ENCODE data around the gene CD200.
A peak's percentile ranks its signal among the peaks of the same experiment; 100 is the strongest.
"Not testable (repeated sequence)": the region's sequence is repeated elsewhere in the genome, so short reads cannot be mapped to it uniquely, and the experiment has no call there.

The CD200 gene

GRCh38 chr3:112372396-112372795 lies 39.4 kb downstream of the CD200 start:
- no peak for TF ChIP-seq Cebpa-rat (IDR thresholded peaks at IDR 0.05)
- Histone ChIP-seq H3K36me3 (no peaks in the 10 kb centered on the region), H3K27me3 (no peaks in the 10 kb centered on the region), H3K27ac (no peak overlapping the region), H3K9ac (no peak overlapping the region), H3K4me3 (no peak overlapping the region), H3K4me2 (peak overlapping the region; percentile 65; the same call in 1 of the 2 replicates), H3K9me3 (0 out of 2 replicates have a peak, but pooled peaks cover 5% of the 10 kb centered on the region), H4K20me1 (no peaks in the 10 kb centered on the region), H3K4me1 (peaks cover 37% of the 10 kb centered on the region)

GRCh38 chr3:112373476-112373875 lies 40.5 kb downstream of the CD200 start:
- H3K36me3 ChIP-seq: no peaks in the 10 kb centered on the region
- H4K20me1 ChIP-seq: no peaks in the 10 kb centered on the region
- no peaks in the 10 kb centered on the region for H3K27me3 ChIP-seq
- H3K4me1 ChIP-seq: peaks cover 48% of the 10 kb centered on the region
- no peak overlapping the region for H3K9ac ChIP-seq
- no peak overlapping the region for H3K4me3 ChIP-seq
- H3K27ac ChIP-seq: 0 out of 2 replicates have a peak overlapping the region, but pooled peaks have one; percentile 8
- peak overlapping the region; percentile 65 for H3K4me2 ChIP-seq
- 0 out of 2 replicates have a peak, but pooled peaks cover 5% of the 10 kb centered on the region for H3K9me3 ChIP-seq
- TF ChIP-seq Cebpa-rat (IDR thresholded peaks at IDR 0.05): no peak

GRCh38 chr3:112373924-112374323 lies 41.0 kb downstream of the CD200 start:
- H3K4me1 ChIP-seq: peaks cover 52% of the 10 kb centered on the region
- H3K27me3 ChIP-seq: no peaks in the 10 kb centered on the region
- no peak overlapping the region for H3K9ac ChIP-seq
- H3K4me2 ChIP-seq: peak overlapping the region; percentile 65
- H3K9me3 ChIP-seq: 0 out of 2 replicates have a peak, but pooled peaks cover 5% of the 10 kb centered on the region
- H4K20me1 ChIP-seq: no peaks in the 10 kb centered on the region
- no peaks in the 10 kb centered on the region for H3K36me3 ChIP-seq
- no peak overlapping the region for H3K4me3 ChIP-seq
- no peak for TF ChIP-seq Cebpa-rat (IDR thresholded peaks at IDR 0.05)
- H3K27ac ChIP-seq: 0 out of 2 replicates have a peak overlapping the region, but pooled peaks have one; percentile 8

- Histone ChIP-seq H3K4me3 (no peak overlapping the region), H3K4me2 (peak overlapping the region; percentile 65), H3K27ac (no peak overlapping the region), H3K36me3 (no peaks in the 10 kb centered on the region), H3K27me3 (no peaks in the 10 kb centered on the region), H4K20me1 (no peaks in the 10 kb centered on the region), H3K9ac (no peak overlapping the region), H3K4me1 (peaks cover 52% of the 10 kb centered on the region), H3K9me3 (0 out of 2 replicates have a peak, but pooled peaks cover 5% of the 10 kb centered on the region)
- TF ChIP-seq Cebpa-rat (IDR thresholded peaks at IDR 0.05): no peak
Observed at GRCh38 chr3:112374333-112374734, 41.4 kb downstream of the CD200 start.

- Histone ChIP-seq H3K27me3 (no peaks in the 10 kb centered on the region), H3K9ac (no peak overlapping the region), H3K9me3 (0 out of 2 replicates have a peak, but pooled peaks cover 5% of the 10 kb centered on the region), H3K4me3 (no peak overlapping the region), H3K27ac (no peak overlapping the region), H3K4me2 (no peak overlapping the region), H3K4me1 (peaks cover 52% of the 10 kb centered on the region), H3K36me3 (no peaks in the 10 kb centered on the region), H4K20me1 (no peaks in the 10 kb centered on the region)
- TF ChIP-seq Cebpa-rat (IDR thresholded peaks at IDR 0.05): no peak
Observed at GRCh38 chr3:112375117-112375516, 42.2 kb downstream of the CD200 start.

GRCh38 chr3:112376241-112376911 lies 43.4 kb downstream of the CD200 start:
- peaks cover 57% of the 10 kb centered on the region for H3K4me1 ChIP-seq
- H3K27me3 ChIP-seq: no peaks in the 10 kb centered on the region
- no peak for TF ChIP-seq Cebpa-rat (IDR thresholded peaks at IDR 0.05)
- no peak overlapping the region for H3K27ac ChIP-seq
- H3K36me3 ChIP-seq: no peaks in the 10 kb centered on the region
- no peak overlapping the region for H3K4me3 ChIP-seq
- H3K9me3 ChIP-seq: peaks cover 5% of the 10 kb centered on the region; the same call in 1 of the 2 replicates
- H3K9ac ChIP-seq: no peak overlapping the region
- H3K4me2 ChIP-seq: peak overlapping the region; percentile 60
- H4K20me1 ChIP-seq: no peaks in the 10 kb centered on the region

GRCh38 chr3:112376992-112377391 lies 44.0 kb downstream of the CD200 start:
- TF ChIP-seq Cebpa-rat (IDR thresholded peaks at IDR 0.05): no peak
- no peak overlapping the region for H3K4me3 ChIP-seq
- H3K9me3 ChIP-seq: peaks cover 10% of the 10 kb centered on the region; the same call in 1 of the 2 replicates
- no peaks in the 10 kb centered on the region for H4K20me1 ChIP-seq
- no peak overlapping the region for H3K27ac ChIP-seq
- no peaks in the 10 kb centered on the region for H3K36me3 ChIP-seq
- H3K4me2 ChIP-seq: peak overlapping the region; percentile 60
- peaks cover 58% of the 10 kb centered on the region for H3K4me1 ChIP-seq
- no peak overlapping the region for H3K9ac ChIP-seq
- no peaks in the 10 kb centered on the region for H3K27me3 ChIP-seq

- H3K9ac ChIP-seq: no peak overlapping the region
- peaks cover 13% of the 10 kb centered on the region; the same call in 1 of the 2 replicates for H3K9me3 ChIP-seq
- H3K4me1 ChIP-seq: peaks cover 58% of the 10 kb centered on the region
- no peaks in the 10 kb centered on the region for H4K20me1 ChIP-seq
- H3K36me3 ChIP-seq: no peaks in the 10 kb centered on the region
- H3K27ac ChIP-seq: no peak overlapping the region
- no peak overlapping the region for H3K4me3 ChIP-seq
- no peak for TF ChIP-seq Cebpa-rat (IDR thresholded peaks at IDR 0.05)
- no peaks in the 10 kb centered on the region for H3K27me3 ChIP-seq
- H3K4me2 ChIP-seq: peak overlapping the region; percentile 60
Observed at GRCh38 chr3:112377568-112378071, 44.7 kb downstream of the CD200 start.

- not testable (repeated sequence) for H4K20me1 ChIP-seq, H3K27me3 ChIP-seq, H3K27ac ChIP-seq, H3K4me3 ChIP-seq, H3K9ac ChIP-seq, H3K36me3 ChIP-seq
- Histone ChIP-seq H3K4me2 (peak overlapping the region; percentile 60), H3K4me1 (peaks cover 58% of the 10 kb centered on the region), H3K9me3 (peaks cover 13% of the 10 kb centered on the region; the same call in 1 of the 2 replicates)
Observed at GRCh38 chr3:112378347-112378746, 45.4 kb downstream of the CD200 start.

GRCh38 chr3:112379020-112379690 lies 46.2 kb downstream of the CD200 start:
- no peak for TF ChIP-seq Cebpa-rat (IDR thresholded peaks at IDR 0.05)
- H3K9ac ChIP-seq: no peak overlapping the region
- no peak overlapping the region for H3K4me2 ChIP-seq
- peaks cover 13% of the 10 kb centered on the region; the same call in 1 of the 2 replicates for H3K9me3 ChIP-seq
- no peak overlapping the region for H3K4me3 ChIP-seq
- H4K20me1 ChIP-seq: no peaks in the 10 kb centered on the region
- H3K27ac ChIP-seq: no peak overlapping the region
- H3K4me1 ChIP-seq: peaks cover 52% of the 10 kb centered on the region
- no peaks in the 10 kb centered on the region for H3K36me3 ChIP-seq
- no peaks in the 10 kb centered on the region for H3K27me3 ChIP-seq

Data from BLaER1 (cell line).